Forelimb muscle (tissue), 1 donor: ENCODE data around the gene LATS2. TPM values are rescaled to one million over a fixed set of nuclear protein-coding genes. Genes with fewer than 3 reads are reported as not detected.
"Not testable (repeated sequence)": the region's sequence is repeated elsewhere in the genome, so short reads cannot be mapped to it uniquely, and the experiment has no call there.

Experiments
- DNase-seq: peaks from one replicate; pipeline ENCODE4 v3.0.0-alpha.2; 2013; ENCODE audit warnings: low read depth
- polyA plus RNA-seq: library from polyadenylated mRNA; unstranded; fragments of 120-200 nt; gene quantifications from one replicate; pipeline ENCODE4 v1.2.1, GENCODE V29; 2013; ENCODE audit not compliant: insufficient read length

Gene LATS2
- polyA plus RNA-seq, 1 donor, result 14.4 TPM

DNA sequence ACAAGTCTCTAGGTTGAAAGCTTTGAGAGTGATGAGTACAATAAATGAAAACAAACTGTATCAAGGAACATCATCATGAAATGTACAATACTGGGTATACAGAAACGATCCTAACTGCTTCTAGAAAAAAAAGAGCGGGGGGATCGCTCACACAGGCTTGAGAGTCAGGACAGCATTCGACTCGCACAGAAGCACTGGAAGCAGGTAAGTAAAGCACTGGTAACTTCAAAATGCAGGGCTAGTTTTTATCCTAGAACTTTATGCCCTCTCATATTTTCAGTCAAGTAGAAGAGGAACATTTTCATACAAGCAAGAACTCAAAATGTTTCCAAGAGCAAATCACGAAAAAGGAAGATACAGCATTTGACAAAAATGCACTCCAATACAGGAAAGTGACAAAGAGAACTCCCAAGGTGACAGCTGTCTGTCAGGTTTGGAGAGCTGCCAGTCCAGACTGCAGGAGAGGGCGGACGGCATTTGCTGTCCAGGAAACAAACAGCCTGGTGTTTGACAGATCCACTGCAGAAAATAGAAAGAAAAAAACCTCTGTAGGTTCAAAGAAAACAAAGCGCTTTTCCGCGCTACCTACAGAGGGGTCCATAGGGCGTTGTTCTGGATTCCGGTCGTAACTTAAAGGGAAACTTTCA, 100.6 kb downstream of the LATS2 start:
- no peak for DNase-seq

- DNase-seq, result not testable (repeated sequence)
Measured at GRCh38 chr13:20957049-20957620, 104.3 kb downstream of the LATS2 start.

DNA sequence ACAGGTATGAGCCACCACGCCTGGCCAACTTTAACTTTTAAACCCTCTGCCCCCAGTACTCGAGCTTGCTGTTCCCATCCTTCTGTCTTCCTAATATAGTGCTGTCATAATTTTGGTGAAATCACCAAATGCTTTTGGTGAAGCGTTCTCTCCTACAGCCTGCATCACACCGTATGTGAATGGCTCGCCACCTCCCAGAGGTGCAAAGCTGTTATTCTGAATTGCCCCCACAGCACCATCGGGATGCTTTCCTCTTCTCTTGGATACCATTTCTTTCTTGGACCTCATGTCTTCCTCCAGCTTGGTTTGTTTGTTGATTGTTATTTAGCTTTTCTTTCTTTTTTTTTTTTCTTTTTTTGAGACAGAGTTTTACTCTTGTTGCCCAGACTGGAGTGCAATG, 105.9 kb downstream of the LATS2 start:
- DNase-seq, result no peak

GRCh38 chr13:20953245-20953931, 108.0 kb downstream of the LATS2 start:
- no peak for DNase-seq

- no peak for DNase-seq
Measured at GRCh38 chr13:20952838-20953237, 108.5 kb downstream of the LATS2 start.

- DNase-seq, result not testable (repeated sequence)
Measured at GRCh38 chr13:20948001-20948400, 113.4 kb downstream of the LATS2 start.

DNA sequence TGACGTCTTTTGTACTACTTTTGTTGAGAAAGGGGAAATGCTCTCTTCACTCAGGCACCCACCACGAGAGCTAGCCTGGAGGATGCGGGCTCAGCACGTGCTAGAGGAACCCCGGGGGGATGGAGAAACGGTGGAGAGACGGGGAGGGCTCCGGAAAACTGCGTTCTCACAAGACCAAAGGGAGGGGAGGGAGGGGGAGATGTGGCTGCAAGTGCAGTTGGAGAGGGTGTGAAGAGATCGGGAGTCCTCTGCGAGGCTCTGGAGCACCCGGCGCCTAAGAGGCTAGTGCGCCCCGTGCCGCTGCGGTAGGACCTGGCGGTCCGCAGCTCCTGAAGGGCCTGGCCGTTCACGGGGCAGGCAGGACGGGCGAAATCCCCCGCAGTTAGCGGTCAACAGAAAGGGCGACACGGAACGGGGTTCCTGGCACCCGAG, 115.4 kb downstream of the LATS2 start:
- DNase-seq, result no peak

- DNase-seq, result no peak
Measured at GRCh38 chr13:20942938-20943559, 118.3 kb downstream of the LATS2 start.

- not testable (repeated sequence) for DNase-seq
Measured at GRCh38 chr13:20940511-20940910, 120.9 kb downstream of the LATS2 start.

- DNase-seq, result no peak
Measured at GRCh38 chr13:20940083-20940482, 121.3 kb downstream of the LATS2 start.

DNA sequence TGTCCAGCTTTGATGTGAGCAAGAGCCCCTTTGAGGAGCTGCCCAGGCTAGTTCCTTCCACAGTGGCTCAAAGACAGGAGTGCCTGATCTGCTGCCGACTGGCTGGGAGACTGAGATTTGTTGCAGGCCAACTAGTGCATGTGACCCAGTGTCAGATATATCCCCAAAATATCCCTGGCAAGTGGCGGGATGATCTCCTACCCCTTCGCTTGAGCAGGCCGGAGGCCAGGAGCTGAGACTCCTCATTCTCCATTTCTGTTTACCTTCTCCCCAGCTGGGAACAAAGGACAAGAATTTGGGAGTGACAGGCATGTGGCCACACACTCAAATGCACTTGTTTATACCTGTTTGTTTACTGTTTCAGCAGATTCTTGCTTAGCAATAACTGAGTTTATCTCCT, 121.7 kb downstream of the LATS2 start:
- DNase-seq, result no peak

- DNase-seq, result no peak
Measured at GRCh38 chr13:20938302-20938701, 123.1 kb downstream of the LATS2 start.

DNA sequence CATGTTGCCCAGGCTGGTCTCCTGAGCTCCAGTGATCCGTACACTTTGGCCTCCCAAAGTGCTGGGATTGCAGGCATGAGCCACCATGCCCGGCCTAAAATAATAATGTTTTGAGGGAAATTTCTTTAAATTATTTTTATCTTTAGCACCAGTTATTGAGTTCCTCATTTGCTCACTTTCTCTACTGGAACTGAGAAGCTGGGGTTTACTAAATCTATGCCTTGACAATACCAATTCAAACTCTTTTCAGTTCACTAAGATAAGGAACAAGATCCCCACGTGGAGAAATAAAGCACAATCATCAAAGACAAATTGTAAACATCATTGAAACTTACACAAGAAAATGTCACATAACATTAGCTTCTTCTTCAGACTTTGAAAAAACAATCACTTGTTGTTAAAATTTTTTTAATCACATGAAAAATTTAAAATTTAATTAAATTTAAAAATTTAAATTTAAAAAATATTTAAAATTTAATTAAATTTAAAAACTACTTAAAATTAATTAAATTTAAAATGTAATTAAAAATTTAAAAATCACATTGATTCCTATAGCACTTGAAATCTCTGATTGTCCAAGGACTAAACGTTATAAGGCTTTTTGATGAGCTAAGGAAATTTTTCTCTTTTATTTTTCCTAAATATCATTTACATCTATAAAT, 133.7 kb downstream of the LATS2 start:
- DNase-seq, result no peak

- not testable (repeated sequence) for DNase-seq
Measured at GRCh38 chr13:20925395-20925790, 136.0 kb downstream of the LATS2 start.

DNA sequence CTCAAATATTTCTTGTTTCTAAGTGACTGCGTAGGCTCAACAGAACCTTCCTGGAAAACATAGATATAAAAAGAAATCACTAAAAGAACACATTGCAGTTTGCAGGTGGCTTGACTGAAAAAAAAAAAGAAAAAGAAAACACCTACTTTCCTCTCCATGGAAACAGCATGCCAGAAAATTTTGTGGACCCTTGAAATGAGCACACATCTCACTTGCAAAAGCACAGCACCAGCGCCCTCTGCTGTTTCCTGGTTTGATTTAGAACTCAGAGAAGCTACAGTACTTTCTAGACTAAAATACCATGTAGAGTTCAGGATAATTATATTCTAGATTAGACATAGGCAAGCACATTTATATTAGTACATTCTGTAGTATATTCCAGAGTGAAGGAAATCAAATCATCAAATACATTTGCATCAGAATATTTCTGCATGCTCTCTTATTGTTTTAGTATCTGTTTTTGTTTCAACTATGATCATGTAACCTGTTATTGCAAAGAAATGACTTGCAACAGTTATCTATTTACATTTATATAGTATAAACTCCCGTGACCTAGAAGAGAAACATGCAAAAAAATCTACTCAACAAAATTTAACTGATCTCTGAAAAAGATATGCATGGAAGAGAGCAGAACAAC, 136.5 kb downstream of the LATS2 start:
- peak; percentile 53 for DNase-seq

GRCh38 chr13:20923272-20923671, 138.1 kb downstream of the LATS2 start:
- DNase-seq, result no peak

Other genes starting within 250 kb of the LATS2 start
- 23.9 TPM for gene XPO4, start 158.8 kb downstream of the LATS2 start, polyA plus RNA-seq
- gene SAP18, start 78.5 kb upstream of the LATS2 start, polyA plus RNA-seq, result 201 TPM
- gene SKA3, start 115.0 kb upstream of the LATS2 start, polyA plus RNA-seq, result 4.4 TPM
- 15.8 TPM for gene MRPL57, start 115.1 kb upstream of the LATS2 start, polyA plus RNA-seq